OCI-LY7 (cell line): ENCODE measurements around the gene MSN. TPM values are rescaled to one million over a fixed set of nuclear protein-coding genes. Genes with fewer than 3 reads are reported as not detected.

Source experiments
- BruUV-seq: library from RNA; stranded (reverse); fragments of 400-500 nt; replicated peaks from 2 replicates; lab custom pipeline; 2021; lab: Mats Ljungman, UMichigan
- CTCF ChIA-PET: fragments of 300-600 bp; sonication (Branson Sonifier 250); formaldehyde crosslinking; loops from one replicate; lab custom pipeline; 2022; ENCODE audit warnings: antibody characterized with exemption; ENCODE audit not compliant: unreplicated experiment; lab: Charles Lee
- POLR2A ChIA-PET: fragments of 300-600 bp; sonication (Branson Sonifier 250); formaldehyde crosslinking; loops from one replicate; lab custom pipeline; 2022; ENCODE audit warnings: antibody characterized with exemption; lab: Charles Lee
- DNase-seq: peaks from one replicate; pipeline ENCODE4 v3.0.0-alpha.2; 2015; ENCODE audit warnings: low spot score
- H2AFZ ChIP-seq: fragments of 200-600 bp; sonication (generic), shearing (Covaris generic); 2 replicates; pipeline ENCODE4 v1.6.1; 2014; ENCODE audit warnings: mild to moderate bottlenecking, antibody characterized with exemption, low read length, moderate library complexity
- H3K27ac ChIP-seq: fragments of 200-600 bp; sonication (generic); 2 replicates; pipeline ENCODE4 v1.5.1; 2014; ENCODE audit warnings: mixed run types, low read depth, mild to moderate bottlenecking, moderate library complexity, low read length, inconsistent platforms; ENCODE audit not compliant: poor library complexity, severe bottlenecking
- H3K36me3 ChIP-seq: fragments of 200-600 bp; sonication (generic); 2 replicates; pipeline ENCODE4 v1.6.1; 2014; ENCODE audit warnings: mild to moderate bottlenecking, antibody characterized with exemption, low read length, moderate library complexity, mixed read lengths; ENCODE audit not compliant: insufficient read depth
- H3K4me1 ChIP-seq: fragments of 200-600 bp; sonication (generic); 2 replicates; pipeline ENCODE4 v1.5.1; 2014; ENCODE audit warnings: mild to moderate bottlenecking, low read length; ENCODE audit not compliant: insufficient read depth, poor library complexity, severe bottlenecking
- H3K4me2 ChIP-seq: fragments of 200-600 bp; sonication (generic); 2 replicates; pipeline ENCODE4 v1.6.1; 2014; ENCODE audit warnings: mild to moderate bottlenecking, low read length
- H3K4me3 ChIP-seq: fragments of 200-600 bp; sonication (generic); 2 replicates; pipeline ENCODE4 v1.5.1; 2014; ENCODE audit warnings: mild to moderate bottlenecking, low read depth, low read length; ENCODE audit not compliant: poor library complexity, severe bottlenecking
- H3K79me2 ChIP-seq: fragments of 200-600 bp; sonication (generic); 2 replicates; pipeline ENCODE4 v1.6.1; 2016; ENCODE audit warnings: low read depth, mild to moderate bottlenecking, low read length, moderate library complexity, mixed read lengths; ENCODE audit not compliant: insufficient read depth
- H3K9me2 ChIP-seq: fragments of 200-600 bp; sonication (generic); 2 replicates; pipeline ENCODE4 v1.6.1; 2016; ENCODE audit warnings: mild to moderate bottlenecking, low read length, mixed read lengths; ENCODE audit not compliant: insufficient read depth
- H3K9me3 ChIP-seq: fragments of 200-600 bp; sonication (generic); 2 replicates; pipeline ENCODE4 v1.6.1; 2014; ENCODE audit warnings: mild to moderate bottlenecking, mixed run types, low read length, mixed read lengths
- H4K20me1 ChIP-seq: fragments of 200-600 bp; sonication (generic); 2 replicates; pipeline ENCODE4 v1.6.1; 2014; ENCODE audit warnings: mild to moderate bottlenecking, antibody characterized with exemption, low read length, moderate library complexity, mixed read lengths; ENCODE audit not compliant: insufficient read depth
- EZH2phosphoT487 ChIP-seq: fragments of 200-600 bp; sonication (generic); IDR thresholded peaks from 2 replicates; pipeline ENCODE4 v1.6.1; 2018; ENCODE audit warnings: low read depth, borderline replicate concordance, mild to moderate bottlenecking, mixed run types, antibody characterized with exemption, low read length, moderate library complexity, mixed read lengths
- intact Hi-C: fragments of 100-400 bp; cut with micrococcal nuclease; formaldehyde crosslinking; loops from one replicate; pipeline ENCODE4 v1.10.0; 2022; ENCODE audit not compliant: unreplicated experiment
- total RNA-seq, 2 experiments: library from RNA; depleted of rRNA in 1 of 2; stranded (reverse); fragments of >200 nt in 1 of 2; shearing (Covaris generic) in 1 of 2; gene quantifications; 2 replicates each; pipeline ENCODE4 v1.2.3, GENCODE V29; 2014 to 2022
- TF ChIP-seq, protein P1 (sequence below): fragments of 200-600 bp; sonication (generic); conservative IDR thresholded peaks from 2 replicates; pipeline ENCODE4 v1.5.1; 2014; ENCODE audit warnings: mild to moderate bottlenecking, antibody characterized with exemption, low read length, moderate library complexity, mixed read lengths

The MSN gene
- total RNA-seq, 2 experiments from 2014 or later: 95.8 to 143 TPM

DNA sequence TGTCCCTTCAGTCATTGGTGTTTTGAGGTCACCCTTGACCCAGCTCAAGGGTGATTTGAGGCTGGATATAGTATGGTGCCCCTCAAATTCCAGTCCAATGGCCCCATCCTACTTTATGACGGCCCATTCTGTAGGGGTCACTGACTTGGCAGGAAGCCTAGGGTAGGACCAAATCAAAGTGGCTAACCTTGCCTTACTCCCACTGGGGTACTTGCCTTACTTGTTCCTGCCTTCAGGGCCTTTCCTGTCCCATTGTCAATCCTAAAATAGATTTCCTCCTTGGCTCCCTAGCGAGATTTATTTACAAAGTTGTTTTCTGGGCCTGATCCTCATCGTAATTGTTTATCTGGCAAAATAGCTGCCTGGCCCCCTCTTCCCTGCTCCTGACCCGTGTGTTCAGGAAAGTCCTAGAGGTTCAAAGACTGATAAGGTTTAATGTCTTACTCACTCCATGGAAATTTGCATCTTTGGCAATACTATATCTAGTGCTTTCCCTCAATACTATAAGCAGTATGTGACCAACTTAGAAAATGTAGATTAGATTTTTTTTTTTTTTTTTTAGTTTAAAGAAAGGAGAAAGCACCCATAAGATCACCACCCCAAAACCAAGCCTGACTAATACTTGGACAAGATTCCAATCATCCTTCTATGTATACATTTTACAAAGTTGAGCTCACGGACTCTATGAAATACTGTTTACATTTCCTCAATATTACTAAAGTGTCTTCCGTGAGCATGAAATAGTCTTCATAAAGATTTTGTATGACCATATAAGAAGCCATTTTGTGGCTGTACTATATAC lies 44.8 kb downstream of the MSN start:
- H3K27ac ChIP-seq: no peak overlapping the region
- POLR2A ChIA-PET: interaction anchor here (0.7 to 1.2 kb wide), 3 partner anchors 8 to 45 kb away, joined by 3 to 4 read pairs (median 4); no protein-coding TSS in a partner anchor
- CTCF ChIA-PET: interaction anchor here (1.0 kb wide), 1 partner anchor 25 kb away, joined by 3 read pairs; no protein-coding TSS in a partner anchor
- no peak overlapping the region for H3K4me2 ChIP-seq
- no peak for TF ChIP-seq EZH2phosphoT487
- TF ChIP-seq, protein P1, sequence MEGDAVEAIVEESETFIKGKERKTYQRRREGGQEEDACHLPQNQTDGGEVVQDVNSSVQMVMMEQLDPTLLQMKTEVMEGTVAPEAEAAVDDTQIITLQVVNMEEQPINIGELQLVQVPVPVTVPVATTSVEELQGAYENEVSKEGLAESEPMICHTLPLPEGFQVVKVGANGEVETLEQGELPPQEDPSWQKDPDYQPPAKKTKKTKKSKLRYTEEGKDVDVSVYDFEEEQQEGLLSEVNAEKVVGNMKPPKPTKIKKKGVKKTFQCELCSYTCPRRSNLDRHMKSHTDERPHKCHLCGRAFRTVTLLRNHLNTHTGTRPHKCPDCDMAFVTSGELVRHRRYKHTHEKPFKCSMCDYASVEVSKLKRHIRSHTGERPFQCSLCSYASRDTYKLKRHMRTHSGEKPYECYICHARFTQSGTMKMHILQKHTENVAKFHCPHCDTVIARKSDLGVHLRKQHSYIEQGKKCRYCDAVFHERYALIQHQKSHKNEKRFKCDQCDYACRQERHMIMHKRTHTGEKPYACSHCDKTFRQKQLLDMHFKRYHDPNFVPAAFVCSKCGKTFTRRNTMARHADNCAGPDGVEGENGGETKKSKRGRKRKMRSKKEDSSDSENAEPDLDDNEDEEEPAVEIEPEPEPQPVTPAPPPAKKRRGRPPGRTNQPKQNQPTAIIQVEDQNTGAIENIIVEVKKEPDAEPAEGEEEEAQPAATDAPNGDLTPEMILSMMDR: no peak
- H3K4me3 ChIP-seq: no peak overlapping the region
- BruUV-seq: no TSS peak
- no peak overlapping the region for H2AFZ ChIP-seq
- H3K36me3 ChIP-seq: peaks cover 12% of the 10 kb centered on the region
- peaks cover 58% of the 10 kb centered on the region; the same call in 1 of the 2 replicates for H3K79me2 ChIP-seq
- no peaks in the 10 kb centered on the region for H4K20me1 ChIP-seq
- H3K9me2 ChIP-seq: no peaks in the 10 kb centered on the region
- H3K9me3 ChIP-seq: no peaks in the 10 kb centered on the region
- intact Hi-C loops: no loop called here
- DNase-seq: no peak
- no peaks in the 10 kb centered on the region for H3K4me1 ChIP-seq

DNA sequence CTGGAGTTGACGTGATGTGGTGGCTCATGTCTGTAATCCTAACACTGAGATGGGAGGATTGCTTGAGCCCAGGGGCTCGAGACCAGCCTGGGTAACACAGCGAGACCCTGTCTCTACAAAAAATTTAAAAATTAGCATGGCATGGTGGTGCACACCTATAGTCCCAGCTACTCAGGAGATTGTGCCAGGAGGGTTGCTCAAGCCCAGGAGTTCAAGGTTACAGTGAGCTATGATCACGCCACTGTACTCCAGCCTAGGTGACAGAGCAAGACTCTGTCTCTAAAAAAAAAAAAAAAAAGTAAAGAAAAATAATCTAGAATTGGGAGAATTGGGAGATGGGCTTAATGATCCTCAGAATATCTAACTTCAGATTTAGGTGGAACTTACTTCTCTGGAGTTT lies 51.1 kb downstream of the MSN start:
- Histone ChIP-seq H3K4me1 (peaks cover 2% of the 10 kb centered on the region), H3K4me2 (no peak overlapping the region), H2AFZ (no peak overlapping the region), H3K27ac (no peak overlapping the region), H4K20me1 (no peaks in the 10 kb centered on the region), H3K9me3 (no peaks in the 10 kb centered on the region), H3K36me3 (peaks cover 43% of the 10 kb centered on the region), H3K9me2 (no peaks in the 10 kb centered on the region), H3K4me3 (no peak overlapping the region), H3K79me2 (peaks cover 25% of the 10 kb centered on the region; the same call in 1 of the 2 replicates)
- POLR2A ChIA-PET: interaction anchor here (1.1 kb wide), 1 partner anchor 17 kb away, joined by 3 read pairs; no protein-coding TSS in a partner anchor
- CTCF ChIA-PET: no interaction called here
- DNase-seq: no peak
- BruUV-seq: no TSS peak
- TF ChIP-seq, protein P1: no peak
- TF ChIP-seq EZH2phosphoT487: no peak
- intact Hi-C loops: no loop called here
